ENCODE data around the gene VSX1.

The VSX1 gene

GRCh38 chr20:25052255-25053194 is 29.4 kb downstream of the VSX1 start:
- DNase-seq = no peak

- no peak for DNase-seq
Observed at GRCh38 chr20:25051386-25052155, 30.4 kb downstream of the VSX1 start.

- no peak for DNase-seq
Observed at GRCh38 chr20:25050501-25051350, 31.2 kb downstream of the VSX1 start.

- DNase-seq = no peak
Observed at GRCh38 chr20:25050082-25050481, 31.9 kb downstream of the VSX1 start.

- DNase-seq = no peak
Observed at GRCh38 chr20:25049261-25050060, 32.5 kb downstream of the VSX1 start.

- DNase-seq = no peak
Observed at GRCh38 chr20:25048519-25048952, 33.4 kb downstream of the VSX1 start.

- no peak for DNase-seq
Observed at GRCh38 chr20:25047766-25048165, 34.2 kb downstream of the VSX1 start.

- no peak for DNase-seq
Observed at GRCh38 chr20:25046736-25047666, 34.9 kb downstream of the VSX1 start.

- no peak for DNase-seq
Observed at GRCh38 chr20:25046181-25046641, 35.7 kb downstream of the VSX1 start.

GRCh38 chr20:25045343-25045712 is 36.6 kb downstream of the VSX1 start:
- no peak for DNase-seq

- no peak for DNase-seq
Observed at GRCh38 chr20:25044660-25045342, 37.1 kb downstream of the VSX1 start.

- DNase-seq = no peak
Observed at GRCh38 chr20:25044261-25044560, 37.7 kb downstream of the VSX1 start.

- DNase-seq = no peak
Observed at GRCh38 chr20:25043499-25044260, 38.3 kb downstream of the VSX1 start.

- peak; percentile 19 for DNase-seq
Observed at GRCh38 chr20:25042531-25043498, 39.1 kb downstream of the VSX1 start.

- DNase-seq = no peak
Observed at GRCh38 chr20:25041813-25042530, 40.0 kb downstream of the VSX1 start.

- no peak for DNase-seq
Observed at GRCh38 chr20:25040438-25040831, 41.5 kb downstream of the VSX1 start.

- no peak for DNase-seq
Observed at GRCh38 chr20:25039697-25040437, 42.1 kb downstream of the VSX1 start.

All from T-helper 9 cell (primary cell).